HCT116 (cell line): Measurements from ENCODE around the gene TIAM2. TPM values are rescaled to one million over a fixed set of nuclear protein-coding genes. Genes with fewer than 3 reads are reported as not detected.

Experiments used
- ATAC-seq: fragments of 200-7000 bp; cut with Tn5 transposase; 2 replicates; pipeline ENCODE4 v1.9.1; 2020; ENCODE audit warnings: mild to moderate bottlenecking, moderate library complexity
- BruUV-seq: library from RNA; stranded (reverse); fragments of 400-500 nt; replicated peaks from 2 replicates; lab custom pipeline; 2021; lab: Mats Ljungman, UMichigan
- CTCF ChIA-PET: fragments of 300-600 bp; sonication (Branson Sonifier 250); formaldehyde crosslinking; loops from one replicate; lab custom pipeline; 2021; ENCODE audit warnings: antibody characterized with exemption; lab: Charles Lee
- POLR2A ChIA-PET: fragments of 300-600, 350-600 bp; sonication (Branson Sonifier 250); formaldehyde crosslinking; loops from one replicate; lab custom pipeline; 2021; ENCODE audit warnings: antibody characterized with exemption; lab: Charles Lee
- RAD21 ChIA-PET, 2 experiments: fragments of 300-600 bp; sonication (Branson Sonifier 250); formaldehyde crosslinking; loops; one replicate each; lab custom pipeline; 2023; ENCODE audit warnings: low total read pairs in 2 of 2; ENCODE audit not compliant: uncharacterized antibody in 2 of 2, unreplicated experiment in 2 of 2, low non-redundant PET in 1 of 2; lab: Charles Lee
- DNase-seq: peaks from one replicate; pipeline ENCODE4 v3.0.0-alpha.2; 2010; ENCODE audit warnings: low read depth, low spot score
- H2AFZ ChIP-seq: fragments of 200-600 bp; shearing (Covaris generic), sonication (generic); 2 replicates; pipeline ENCODE4 v1.6.1; 2017; ENCODE audit warnings: low read depth, mixed run types, mixed read lengths, antibody characterized with exemption, low read length; ENCODE audit not compliant: poor library complexity, severe bottlenecking
- H3K27ac ChIP-seq: 2 replicates; pipeline ENCODE4 v1.5.1; 2012; ENCODE audit warnings: low read depth, low read length
- H3K27me3 ChIP-seq: fragments of 200-600 bp; sonication (generic); 2 replicates; pipeline ENCODE4 v1.6.1; 2016; ENCODE audit warnings: mixed run types, low read length, mixed read lengths; ENCODE audit not compliant: insufficient read depth
- H3K36me3 ChIP-seq, 2 experiments: fragments of 200-500 bp in 1 of 2; fragments of 200-600 bp in 1 of 2; sonication (Bioruptor generic) in 1 of 2; sonication (generic) in 1 of 2; 2 replicates each; pipeline versions ENCODE4 v1.5.1 to v1.6.1; 2014 to 2016; ENCODE audit warnings: low read length in 2 of 2, inconsistent platforms in 1 of 2, mixed read lengths in 1 of 2, mixed run types in 1 of 2; ENCODE audit not compliant: insufficient read depth in 2 of 2, control insufficient read depth in 1 of 2
- H3K4me1 ChIP-seq, 2 experiments: fragments of 200-600 bp in 1 of 2; sonication (generic) in 1 of 2; 2 replicates each; pipeline versions ENCODE4 v1.5.1 to v1.6.1; 2012 to 2017; ENCODE audit warnings: low read length in 2 of 2, inconsistent platforms in 1 of 2, mild to moderate bottlenecking in 1 of 2, mixed read lengths in 1 of 2, mixed run types in 1 of 2, moderate library complexity in 1 of 2; ENCODE audit not compliant: insufficient read depth in 2 of 2, control insufficient read depth in 1 of 2
- H3K4me2 ChIP-seq: fragments of 200-600 bp; sonication (generic); 2 replicates; pipeline ENCODE4 v1.6.1; 2017; ENCODE audit warnings: mixed run types, low read length, mixed read lengths
- H3K4me3 ChIP-seq, 2 experiments: fragments of 200-600 bp in 1 of 2; sonication (generic) in 1 of 2; replicated peaks in 1 of 2; 2 replicates each; pipeline ENCODE4 v1.5.1; 2011 to 2016; ENCODE audit warnings: low read length in 2 of 2, control low read depth in 1 of 2, low read depth in 1 of 2, mild to moderate bottlenecking in 1 of 2, mixed read lengths in 1 of 2, mixed run types in 1 of 2
- H3K79me2 ChIP-seq: fragments of 200-600 bp; sonication (generic); 2 replicates; pipeline ENCODE4 v1.6.1; 2017; ENCODE audit warnings: mild to moderate bottlenecking, mixed run types, low read length, moderate library complexity, mixed read lengths; ENCODE audit not compliant: insufficient read depth
- H3K9ac ChIP-seq: fragments of 200-600 bp; sonication (generic); 2 replicates; pipeline ENCODE4 v1.6.1; 2016; ENCODE audit warnings: low read length, mixed read lengths
- H3K9me2 ChIP-seq: fragments of 200-600 bp; sonication (generic), shearing (Covaris generic); 2 replicates; pipeline ENCODE4 v1.6.1; 2017; ENCODE audit warnings: mixed run types, mild to moderate bottlenecking, moderate library complexity; ENCODE audit not compliant: insufficient read depth
- H3K9me3 ChIP-seq, 2 experiments: fragments of 200-500 bp in 1 of 2; fragments of 200-600 bp in 1 of 2; sonication (Bioruptor generic) in 1 of 2; sonication (generic) in 1 of 2; 2 replicates each; pipeline ENCODE4 v1.6.1; 2014 to 2017; ENCODE audit warnings: low read length in 2 of 2, mixed read lengths in 2 of 2, inconsistent platforms in 1 of 2, low read depth in 1 of 2, mild to moderate bottlenecking in 1 of 2, mixed run types in 1 of 2, moderate library complexity in 1 of 2; ENCODE audit not compliant: control insufficient read depth in 1 of 2, insufficient read depth in 1 of 2
- H4K20me1 ChIP-seq: fragments of 200-600 bp; sonication (generic), shearing (Covaris generic); 2 replicates; pipeline ENCODE4 v1.6.1; 2017; ENCODE audit warnings: mixed run types, mild to moderate bottlenecking, moderate library complexity; ENCODE audit not compliant: insufficient read depth
- CBX3 ChIP-seq: IDR thresholded peaks from 2 replicates; pipeline ENCODE4 v1.6.1; 2012; ENCODE audit warnings: low read depth
- CEBPB ChIP-seq: IDR thresholded peaks from 2 replicates; pipeline ENCODE4 v1.6.1; 2012; ENCODE audit warnings: low read depth
- CTCF ChIP-seq, 3 experiments: fragments of 200-600 bp in 1 of 3; sonication (generic) in 1 of 3; IDR thresholded peaks in 2 of 3; conservative IDR thresholded peaks in 1 of 3; 2 replicates each; pipeline ENCODE4 v1.5.1; 2012 to 2017; ENCODE audit warnings: low read depth in 2 of 3, low read length in 2 of 3, antibody characterized with exemption in 1 of 3, borderline replicate concordance in 1 of 3, control low read depth in 1 of 3, mild to moderate bottlenecking in 1 of 3, mixed read lengths in 1 of 3, mixed run types in 1 of 3, moderate library complexity in 1 of 3; ENCODE audit not compliant: insufficient read depth in 1 of 3
- ELF1 ChIP-seq: IDR thresholded peaks from 2 replicates; pipeline ENCODE4 v1.6.1; 2012; ENCODE audit warnings: low read depth, borderline replicate concordance
- EZH2 ChIP-seq: fragments of 200-600 bp; sonication (generic); IDR thresholded peaks from 2 replicates; pipeline ENCODE4 v1.6.1; 2017; ENCODE audit warnings: antibody characterized with exemption, mixed run types
- EZH2phosphoT487 ChIP-seq: fragments of 200-600 bp; IDR thresholded peaks from 2 replicates; pipeline ENCODE4 v1.6.1; 2018; ENCODE audit warnings: antibody characterized with exemption, borderline replicate concordance
- FOSL1 ChIP-seq: IDR thresholded peaks from 2 replicates; pipeline ENCODE4 v1.6.1; 2012; ENCODE audit warnings: low read depth
- JUND ChIP-seq: IDR thresholded peaks from 2 replicates; pipeline ENCODE4 v1.6.1; 2012
- MAX ChIP-seq: IDR thresholded peaks from 2 replicates; pipeline ENCODE4 v1.6.1; 2012
- POLR2A ChIP-seq: IDR thresholded peaks from 2 replicates; pipeline ENCODE4 v1.7.0; 2011; ENCODE audit warnings: borderline replicate concordance; ENCODE audit not compliant: insufficient read depth, insufficient read length; ENCODE audit errors: extremely low read depth
- POLR2AphosphoS5 ChIP-seq: IDR thresholded peaks from 2 replicates; pipeline ENCODE4 v1.6.1; 2011; ENCODE audit warnings: mild to moderate bottlenecking, low read depth, low read length, moderate library complexity
- RAD21 ChIP-seq: IDR thresholded peaks from 2 replicates; pipeline ENCODE4 v1.6.1; 2012; ENCODE audit warnings: low read depth, mild to moderate bottlenecking
- REST ChIP-seq: IDR thresholded peaks from 2 replicates; pipeline ENCODE4 v1.6.1; 2012; ENCODE audit warnings: low read depth
- SIN3A ChIP-seq: IDR thresholded peaks from 2 replicates; pipeline ENCODE4 v1.6.1; 2012; ENCODE audit warnings: low read depth
- SP1 ChIP-seq: IDR thresholded peaks from 2 replicates; pipeline ENCODE4 v1.6.1; 2012; ENCODE audit warnings: low read depth
- TCF7L2 ChIP-seq: IDR thresholded peaks from 2 replicates; pipeline ENCODE4 v1.7.0; 2011; ENCODE audit warnings: borderline replicate concordance, inconsistent platforms; ENCODE audit not compliant: insufficient read depth, insufficient read length; ENCODE audit errors: extremely low read depth
- YY1 ChIP-seq: IDR thresholded peaks from 2 replicates; pipeline ENCODE4 v1.6.1; 2011; ENCODE audit warnings: low read length, low read depth, moderate library complexity, mild to moderate bottlenecking; ENCODE audit not compliant: insufficient replicate concordance; ENCODE audit errors: extremely low read depth
- ZBTB33 ChIP-seq: IDR thresholded peaks from 2 replicates; pipeline ENCODE4 v1.6.1; 2011; ENCODE audit warnings: mild to moderate bottlenecking, low read length, moderate library complexity; ENCODE audit not compliant: insufficient replicate concordance; ENCODE audit errors: extremely low read depth
- ZFX ChIP-seq: fragments of 450-650 bp; IDR thresholded peaks from 2 replicates; pipeline ENCODE4 v1.6.1; 2017
- ZNF274 ChIP-seq: fragments of 200-500 bp; sonication (Bioruptor generic); IDR thresholded peaks from 2 replicates; pipeline ENCODE4 v1.6.1; 2014; ENCODE audit warnings: mild to moderate bottlenecking, low read depth, low read length, inconsistent platforms
- intact Hi-C: fragments of 100-400 bp; cut with micrococcal nuclease; formaldehyde crosslinking; loops from 2 replicates; pipeline ENCODE4 v1.10.0; 2022
- total RNA-seq: library from RNA; stranded (reverse); gene quantifications from one replicate; pipeline ENCODE4 v1.2.1, GENCODE V29; 2021; ENCODE audit not compliant: unreplicated experiment

The TIAM2 gene
- total RNA-seq, 1 experiment from 2014 or later, result 9.4 TPM

GRCh38 chr6:155085582-155086257 lies 90.6 kb downstream of the TIAM2 start:
- Histone ChIP-seq H4K20me1 (no peaks in the 10 kb centered on the region), H3K36me3 (no peaks in the 10 kb centered on the region), H3K4me1 (peaks cover 0 to 13% of the 10 kb centered on the region in 2 experiments; a peak in 1 of 4 replicates), H3K27me3 (no peaks in the 10 kb centered on the region), H3K27ac (no peak overlapping the region), H3K9me2 (no peaks in the 10 kb centered on the region), H3K4me3 (no peak overlapping the region), H3K79me2 (no peaks in the 10 kb centered on the region), H3K4me2 (no peak overlapping the region), H3K9me3 (no peaks in the 10 kb centered on the region), H2AFZ (no peak overlapping the region), H3K9ac (no peak overlapping the region)
- POLR2A ChIA-PET, result no interaction called here
- peak; percentile 36 for DNase-seq
- CTCF ChIA-PET, result no interaction called here
- no TSS peak for BruUV-seq
- intact Hi-C loops, result no loop called here
- RAD21 ChIA-PET, result no interaction called here
- peak; percentile 67 for ATAC-seq
- TF ChIP-seq YY1 (no peak), SIN3A (no peak), CBX3 (no peak), REST (no peak), CEBPB (peak; percentile 30; the same call in 1 of the 2 replicates), ELF1 (no peak), TCF7L2 (no peak), FOSL1 (0 out of 2 replicates have a peak, but pooled peaks have one; percentile 17), ZNF274 (no peak), EZH2phosphoT487 (no peak), POLR2AphosphoS5 (no peak), MAX (peak; percentile 58), POLR2A (no peak), RAD21 (no peak), EZH2 (no peak), ZFX (no peak), CTCF (IDR thresholded peaks at IDR 0.05 in 2 of 3, conservative IDR thresholded peaks at IDR 0.05 in 1 of 3; ENCODE audit: borderline replicate concordance in 1 of 3, insufficient read depth in 1 of 3, low read depth in 2 of 3, low read length in 2 of 3) (no peak), JUND (no peak), ZBTB33 (no peak), SP1 (no peak)
